Epithelial cell of prostate (primary cell): ENCODE data around the gene BATF3.
"Not testable (repeated sequence)": the region's sequence is repeated elsewhere in the genome, so short reads cannot be mapped to it uniquely, and the experiment has no call there.

Source experiments
- DNase-seq: peaks from one replicate; pipeline ENCODE4 v3.0.0-alpha.2; 2011; ENCODE audit warnings: low read depth, low spot score
- H3K27ac ChIP-seq: fragments of 450-650 bp; 2 replicates; pipeline ENCODE4 v1.5.1; 2017; ENCODE audit warnings: mild to moderate bottlenecking

BATF3 gene

GRCh38 chr1:212699625-212700222, at the start of gene BATF3:
BATF3 (minus strand) TSS chr1:212699840; CDS start chr1:212699762, 78 bp downstream.
- H3K27ac ChIP-seq, result no peak within 1 kb of the TSS

GRCh38 chr1:212746546-212746945, 46.9 kb upstream of the BATF3 start:
- DNase-seq, result no peak

More at GRCh38 chr1:212699625-212700222, at the start of gene BATF3:
- no peak for DNase-seq

GRCh38 chr1:212745303-212745702, 45.7 kb upstream of the BATF3 start:
- H3K27ac ChIP-seq, result no peak overlapping the region
- DNase-seq, result no peak

More at GRCh38 chr1:212746546-212746945, 46.9 kb upstream of the BATF3 start:
- no peak overlapping the region for H3K27ac ChIP-seq

- H3K27ac ChIP-seq, result no peak overlapping the region
- no peak for DNase-seq
Measured at GRCh38 chr1:212743901-212744475, 44.3 kb upstream of the BATF3 start.

- no peak overlapping the region for H3K27ac ChIP-seq
- no peak for DNase-seq
Measured at GRCh38 chr1:212738330-212738729, 38.7 kb upstream of the BATF3 start.

- H3K27ac ChIP-seq, result no peak overlapping the region
- no peak for DNase-seq
Measured at GRCh38 chr1:212737559-212737958, 37.9 kb upstream of the BATF3 start.

GRCh38 chr1:212733109-212733508, 33.5 kb upstream of the BATF3 start:
- H3K27ac ChIP-seq, result no peak overlapping the region
- DNase-seq, result no peak

GRCh38 chr1:212731630-212732029, 32.0 kb upstream of the BATF3 start:
- no peak for DNase-seq
- H3K27ac ChIP-seq, result no peak overlapping the region

GRCh38 chr1:212728606-212729005, 29.0 kb upstream of the BATF3 start:
- DNase-seq, result no peak
- no peak overlapping the region for H3K27ac ChIP-seq

GRCh38 chr1:212727386-212728181, 27.9 kb upstream of the BATF3 start:
- no peak overlapping the region for H3K27ac ChIP-seq
- no peak for DNase-seq

- DNase-seq, H3K27ac ChIP-seq: not testable (repeated sequence)
Measured at GRCh38 chr1:212724679-212725078, 25.0 kb upstream of the BATF3 start.

- H3K27ac ChIP-seq, result no peak overlapping the region
- no peak for DNase-seq
Measured at GRCh38 chr1:212722270-212722957, 22.8 kb upstream of the BATF3 start.

GRCh38 chr1:212721388-212722247, 22.0 kb upstream of the BATF3 start:
- DNase-seq, result peak; percentile 40
- H3K27ac ChIP-seq, result no peak overlapping the region

GRCh38 chr1:212719633-212720032, 20.0 kb upstream of the BATF3 start:
- DNase-seq, result no peak
- H3K27ac ChIP-seq, result no peak overlapping the region

GRCh38 chr1:212718499-212718898, 18.9 kb upstream of the BATF3 start:
- no peak overlapping the region for H3K27ac ChIP-seq

GRCh38 chr1:212716161-212716560, 16.5 kb upstream of the BATF3 start:
- DNase-seq, result no peak
- H3K27ac ChIP-seq, result no peak overlapping the region

More at GRCh38 chr1:212718499-212718898, 18.9 kb upstream of the BATF3 start:
- no peak for DNase-seq

GRCh38 chr1:212713465-212714136, 14.0 kb upstream of the BATF3 start:
- DNase-seq, result no peak
- H3K27ac ChIP-seq, result no peak overlapping the region

GRCh38 chr1:212712451-212713303, 13.0 kb upstream of the BATF3 start:
- no peak for DNase-seq
- H3K27ac ChIP-seq, result no peak overlapping the region
